ENCODE data around the gene SPCS2. TPM values are rescaled to one million over a fixed set of nuclear protein-coding genes. Genes with fewer than 3 reads are reported as not detected.

Gene SPCS2
- total and polyA plus RNA-seq, 9 donors: 39.8 to 193 (median 125) TPM

GRCh38 chr11:74923125-74923524 is 25.9 kb upstream of the SPCS2 start:
- no peaks in the 10 kb centered on the region for H3K36me3 ChIP-seq
- DNase-seq: no peak
- no peak overlapping the region for H3K4me3 ChIP-seq
- H3K4me1 ChIP-seq (ENCODE audit: insufficient read depth): no peaks in the 10 kb centered on the region
- H3K27ac ChIP-seq: no peak overlapping the region
- TF ChIP-seq EP300 (IDR thresholded peaks at IDR 0.05) (no peak), CTCF (IDR thresholded peaks at IDR 0.05) (no peak), POLR2A (IDR thresholded peaks at IDR 0.05) (no peak)
- H3K9me3 ChIP-seq: no peaks in the 10 kb centered on the region
- intact Hi-C loops (cut with DNase I): no loop called here
- H3K27me3 ChIP-seq: no peaks in the 10 kb centered on the region

GRCh38 chr11:74925281-74925680 is 23.8 kb upstream of the SPCS2 start:
- WGBS, 3 donors: 78 to 95% (median 93%) methylated on average over 4 of the region's 4 CpGs
- intact Hi-C loops (cut with DNase I): loop anchor here in 2 of 4 donors (5.0 kb wide), 1 partner anchor 322 kb away; no protein-coding TSS in a partner anchor
- H3K27ac ChIP-seq: no peak overlapping the region
- H3K9me3 ChIP-seq: no peaks in the 10 kb centered on the region
- DNase-seq: no peak
- no peaks in the 10 kb centered on the region for H3K27me3 ChIP-seq
- no peaks in the 10 kb centered on the region for H3K36me3 ChIP-seq
- H3K4me1 ChIP-seq (ENCODE audit: insufficient read depth): no peaks in the 10 kb centered on the region
- no peak overlapping the region for H3K4me3 ChIP-seq
- no peak for TF ChIP-seq POLR2A (IDR thresholded peaks at IDR 0.05)
- no peak for TF ChIP-seq EP300 (IDR thresholded peaks at IDR 0.05)

GRCh38 chr11:74926304-74927030 is 22.6 kb upstream of the SPCS2 start:
- no peaks in the 10 kb centered on the region for H3K36me3 ChIP-seq
- 73 to 87% (median 75%) methylated on average over 8 of the region's 8 CpGs for WGBS, 3 donors
- H3K27ac ChIP-seq: no peak overlapping the region
- H3K9me3 ChIP-seq: no peaks in the 10 kb centered on the region
- DNase-seq: no peak
- H3K27me3 ChIP-seq: no peaks in the 10 kb centered on the region
- TF ChIP-seq EP300 (IDR thresholded peaks at IDR 0.05) (no peak), POLR2A (IDR thresholded peaks at IDR 0.05) (no peak), CTCF (IDR thresholded peaks at IDR 0.05) (no peak)
- intact Hi-C loops (cut with DNase I): loop anchor here in 2 of 4 donors (5.0 kb wide), 1 partner anchor 321 kb away; no protein-coding TSS in a partner anchor
- H3K4me3 ChIP-seq: no peak overlapping the region
- no peaks in the 10 kb centered on the region for H3K4me1 ChIP-seq (ENCODE audit: insufficient read depth)

GRCh38 chr11:74927496-74927895 is 21.6 kb upstream of the SPCS2 start:
- no peaks in the 10 kb centered on the region for H3K36me3 ChIP-seq
- no peaks in the 10 kb centered on the region for H3K4me1 ChIP-seq (ENCODE audit: insufficient read depth)
- H3K9me3 ChIP-seq: no peaks in the 10 kb centered on the region
- no peak overlapping the region for H3K27ac ChIP-seq
- intact Hi-C loops (cut with DNase I): loop anchor here in 2 of 4 donors (5.0 kb wide), 1 partner anchor 320 kb away; no protein-coding TSS in a partner anchor
- no peak for DNase-seq
- H3K4me3 ChIP-seq: no peak overlapping the region
- H3K27me3 ChIP-seq: no peaks in the 10 kb centered on the region
- no peak for TF ChIP-seq POLR2A (IDR thresholded peaks at IDR 0.05)
- no peak for TF ChIP-seq CTCF (IDR thresholded peaks at IDR 0.05)
- TF ChIP-seq EP300 (IDR thresholded peaks at IDR 0.05): no peak

Data from ovary (tissue), 9 donors.